K562 (cell line): ENCODE measurements around the gene TBRG1. TPM values are rescaled to one million over a fixed set of nuclear protein-coding genes. Genes with fewer than 3 reads are reported as not detected.

Experiments used
- COPS2 ChIP-seq: fragments of 450-650 bp; conservative IDR thresholded peaks from 2 replicates; pipeline ENCODE4 v1.6.1; 2016; ENCODE audit warnings: mild to moderate bottlenecking, moderate library complexity
- FOXJ2 ChIP-seq: fragments of 200-800 bp; sonication (Bioruptor generic); IDR thresholded peaks from 2 replicates; pipeline ENCODE4 v1.6.1; 2016; ENCODE audit warnings: missing genetic modification characterization, missing compliant biosample characterization
- HDAC8 ChIP-seq: fragments of 450-650 bp; IDR thresholded peaks from 2 replicates; pipeline ENCODE4 v1.6.1; 2016; ENCODE audit warnings: mild to moderate bottlenecking, missing genetic modification characterization, moderate library complexity, missing compliant biosample characterization
- HNRNPK ChIP-seq: fragments of 200-400 bp; formaldehyde crosslinking; IDR thresholded peaks from one replicate; pipeline ENCODE4 v1.6.1; 2018; ENCODE audit warnings: mild to moderate bottlenecking, low read depth, low read length; ENCODE audit not compliant: poor library complexity, severe bottlenecking
- HNRNPLL ChIP-seq: fragments of 200-400 bp; formaldehyde crosslinking; IDR thresholded peaks from 2 replicates; pipeline ENCODE4 v1.6.1; 2017; ENCODE audit warnings: low read length, low read depth, mild to moderate bottlenecking; ENCODE audit not compliant: poor library complexity, severe bottlenecking
- MEIS2 ChIP-seq: fragments of 450-650 bp; IDR thresholded peaks from 2 replicates; pipeline ENCODE4 v1.6.1; 2014; ENCODE audit warnings: mild to moderate bottlenecking; ENCODE audit not compliant: partially characterized antibody
- NCOA1 ChIP-seq: fragments of 450-650 bp; IDR thresholded peaks from 2 replicates; pipeline ENCODE4 v1.6.1; 2016; ENCODE audit warnings: low read depth
- SMARCA4 ChIP-seq: fragments of 450-650 bp; IDR thresholded peaks from 2 replicates; pipeline ENCODE4 v1.6.1; 2016
- TCFL5 ChIP-seq: fragments of 250-450 bp; sonication (Bioruptor Pico); conservative IDR thresholded peaks from 2 replicates; pipeline ENCODE4 v1.6.1; 2021; ENCODE audit warnings: mild to moderate bottlenecking, moderate library complexity, matching md5 sums
- TEAD4 ChIP-seq, 2 experiments: sonication (generic) in 1 of 2; formaldehyde crosslinking in 1 of 2; IDR thresholded peaks; 2 replicates each; pipeline versions ENCODE4 v1.6.1 to v1.8.0; 2012 to 2022; ENCODE audit warnings: borderline replicate concordance in 1 of 2, inconsistent platforms in 1 of 2, low read length in 1 of 2, mild to moderate bottlenecking in 1 of 2, missing genetic modification reagents in 1 of 2
- ZBTB1 ChIP-seq: sonication (generic); formaldehyde crosslinking; IDR thresholded peaks from 2 replicates; pipeline ENCODE4 v1.8.1; 2023; ENCODE audit warnings: missing genetic modification reagents, low read depth, mild to moderate bottlenecking, borderline replicate concordance
- ZEB2 ChIP-seq: fragments of 450-650 bp; IDR thresholded peaks from 2 replicates; pipeline ENCODE4 v1.6.1; 2016
- polyA plus RNA-seq, 8 experiments: library from polyadenylated mRNA; depleted of rRNA in 4 of 8; stranded (reverse) in 5 of 8; unstranded in 3 of 8; fragments of >200 nt; fragmentation: Nextera tagmentation in 2 of 8; fragmentation: Illumina TruSeq in 1 of 8; extraction: Ambion mirVana in 2 of 8; extraction: Trizol in 1 of 8; gene quantifications; 2 replicates each; pipeline versions ENCODE4 v1.2.1 to v1.2.3, GENCODE V29; 2011 to 2014; ENCODE audit warnings: inconsistent platforms in 1 of 8, missing spikeins in 1 of 8
- total RNA-seq, 7 experiments: library from RNA; depleted of rRNA in 6 of 7; stranded (reverse); fragments of >200 nt in 6 of 7; fragmentation: Illumina TruSeq in 2 of 7; extraction: Trizol in 2 of 7; gene quantifications; 2 replicates each; pipeline versions ENCODE4 v1.2.1 to v1.2.3, GENCODE V29; 2011 to 2021; ENCODE audit warnings: low replicate concordance in 1 of 7
- TF ChIP-seq, protein P1 (sequence below), 2 experiments: fragments of 450-650 bp; formaldehyde crosslinking in 1 of 2; IDR thresholded peaks; 2 replicates each; pipeline versions ENCODE4 v1.4.0 to v1.6.1; 2014 to 2020; ENCODE audit warnings: mild to moderate bottlenecking in 2 of 2, borderline replicate concordance in 1 of 2, low read depth in 1 of 2
- TF ChIP-seq, protein P2 (sequence below): IDR thresholded peaks from 2 replicates; pipeline ENCODE4 v1.6.1; 2014; ENCODE audit warnings: antibody characterized with exemption
- TF ChIP-seq, protein P3 (sequence below), 2 experiments: IDR thresholded peaks; 2 replicates each; pipeline ENCODE4 v1.6.1; 2012; ENCODE audit warnings: improper control_type of control experiment in 2 of 2, low read depth in 2 of 2, low read length in 2 of 2, borderline replicate concordance in 1 of 2

TBRG1 gene
- total and polyA plus RNA-seq, 9 of the 15 experiments (the other 6 are each of a cell fraction or from before 2014, with no cell fraction given), result 8.7 to 30.0 (median 20.2) TPM

DNA sequence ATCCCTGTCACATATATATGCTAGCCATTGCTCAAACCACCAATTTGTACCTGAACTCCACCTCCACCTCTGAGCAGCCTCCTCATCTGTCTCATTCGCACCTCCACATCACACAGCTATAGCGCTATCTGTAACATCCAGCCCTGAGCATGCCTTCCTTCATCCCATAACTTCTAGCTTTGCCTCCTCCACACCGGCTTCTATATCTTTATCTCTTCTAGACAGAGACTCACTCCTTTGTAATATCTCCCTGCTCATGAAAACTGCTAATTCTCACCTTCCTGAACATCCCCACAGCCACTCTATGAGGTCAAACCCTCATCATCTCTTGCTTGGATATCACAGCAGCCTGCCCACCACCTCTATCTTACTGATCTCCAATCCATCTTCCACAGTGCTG, 44.9 kb downstream of the TBRG1 start (continued):
- TF ChIP-seq, protein P1, sequence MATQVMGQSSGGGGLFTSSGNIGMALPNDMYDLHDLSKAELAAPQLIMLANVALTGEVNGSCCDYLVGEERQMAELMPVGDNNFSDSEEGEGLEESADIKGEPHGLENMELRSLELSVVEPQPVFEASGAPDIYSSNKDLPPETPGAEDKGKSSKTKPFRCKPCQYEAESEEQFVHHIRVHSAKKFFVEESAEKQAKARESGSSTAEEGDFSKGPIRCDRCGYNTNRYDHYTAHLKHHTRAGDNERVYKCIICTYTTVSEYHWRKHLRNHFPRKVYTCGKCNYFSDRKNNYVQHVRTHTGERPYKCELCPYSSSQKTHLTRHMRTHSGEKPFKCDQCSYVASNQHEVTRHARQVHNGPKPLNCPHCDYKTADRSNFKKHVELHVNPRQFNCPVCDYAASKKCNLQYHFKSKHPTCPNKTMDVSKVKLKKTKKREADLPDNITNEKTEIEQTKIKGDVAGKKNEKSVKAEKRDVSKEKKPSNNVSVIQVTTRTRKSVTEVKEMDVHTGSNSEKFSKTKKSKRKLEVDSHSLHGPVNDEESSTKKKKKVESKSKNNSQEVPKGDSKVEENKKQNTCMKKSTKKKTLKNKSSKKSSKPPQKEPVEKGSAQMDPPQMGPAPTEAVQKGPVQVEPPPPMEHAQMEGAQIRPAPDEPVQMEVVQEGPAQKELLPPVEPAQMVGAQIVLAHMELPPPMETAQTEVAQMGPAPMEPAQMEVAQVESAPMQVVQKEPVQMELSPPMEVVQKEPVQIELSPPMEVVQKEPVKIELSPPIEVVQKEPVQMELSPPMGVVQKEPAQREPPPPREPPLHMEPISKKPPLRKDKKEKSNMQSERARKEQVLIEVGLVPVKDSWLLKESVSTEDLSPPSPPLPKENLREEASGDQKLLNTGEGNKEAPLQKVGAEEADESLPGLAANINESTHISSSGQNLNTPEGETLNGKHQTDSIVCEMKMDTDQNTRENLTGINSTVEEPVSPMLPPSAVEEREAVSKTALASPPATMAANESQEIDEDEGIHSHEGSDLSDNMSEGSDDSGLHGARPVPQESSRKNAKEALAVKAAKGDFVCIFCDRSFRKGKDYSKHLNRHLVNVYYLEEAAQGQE (IDR thresholded peaks at IDR 0.05; ENCODE audit: borderline replicate concordance), result no peak
- TF ChIP-seq, protein P1 (CRISPR knock-in tag; IDR thresholded peaks at IDR 0.05; ENCODE audit: low read depth), result no peak
- TF ChIP-seq TEAD4 (IDR thresholded peaks at IDR 0.05; ENCODE audit: low read length) (peak; percentile 96), TEAD4 (CRISPR knock-in tag; IDR thresholded peaks at IDR 0.05; ENCODE audit: borderline replicate concordance) (no peak), COPS2 (no peak), NCOA1 (peak; percentile 55; the same call in 1 of the 2 replicates), HNRNPLL (no peak), ZBTB1 (CRISPR knock-in tag) (no peak), HNRNPK (no peak), ZEB2 (peak; percentile 97), TCFL5 (no peak), HDAC8 (tag) (no peak), FOXJ2 (tag) (no peak), MEIS2 (no peak), SMARCA4 (peak; percentile 95)
- TF ChIP-seq, protein P2, sequence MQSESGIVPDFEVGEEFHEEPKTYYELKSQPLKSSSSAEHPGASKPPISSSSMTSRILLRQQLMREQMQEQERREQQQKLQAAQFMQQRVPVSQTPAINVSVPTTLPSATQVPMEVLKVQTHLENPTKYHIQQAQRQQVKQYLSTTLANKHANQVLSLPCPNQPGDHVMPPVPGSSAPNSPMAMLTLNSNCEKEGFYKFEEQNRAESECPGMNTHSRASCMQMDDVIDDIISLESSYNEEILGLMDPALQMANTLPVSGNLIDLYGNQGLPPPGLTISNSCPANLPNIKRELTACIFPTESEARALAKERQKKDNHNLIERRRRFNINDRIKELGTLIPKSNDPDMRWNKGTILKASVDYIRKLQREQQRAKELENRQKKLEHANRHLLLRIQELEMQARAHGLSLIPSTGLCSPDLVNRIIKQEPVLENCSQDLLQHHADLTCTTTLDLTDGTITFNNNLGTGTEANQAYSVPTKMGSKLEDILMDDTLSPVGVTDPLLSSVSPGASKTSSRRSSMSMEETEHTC, result no peak
- TF ChIP-seq, protein P3, sequence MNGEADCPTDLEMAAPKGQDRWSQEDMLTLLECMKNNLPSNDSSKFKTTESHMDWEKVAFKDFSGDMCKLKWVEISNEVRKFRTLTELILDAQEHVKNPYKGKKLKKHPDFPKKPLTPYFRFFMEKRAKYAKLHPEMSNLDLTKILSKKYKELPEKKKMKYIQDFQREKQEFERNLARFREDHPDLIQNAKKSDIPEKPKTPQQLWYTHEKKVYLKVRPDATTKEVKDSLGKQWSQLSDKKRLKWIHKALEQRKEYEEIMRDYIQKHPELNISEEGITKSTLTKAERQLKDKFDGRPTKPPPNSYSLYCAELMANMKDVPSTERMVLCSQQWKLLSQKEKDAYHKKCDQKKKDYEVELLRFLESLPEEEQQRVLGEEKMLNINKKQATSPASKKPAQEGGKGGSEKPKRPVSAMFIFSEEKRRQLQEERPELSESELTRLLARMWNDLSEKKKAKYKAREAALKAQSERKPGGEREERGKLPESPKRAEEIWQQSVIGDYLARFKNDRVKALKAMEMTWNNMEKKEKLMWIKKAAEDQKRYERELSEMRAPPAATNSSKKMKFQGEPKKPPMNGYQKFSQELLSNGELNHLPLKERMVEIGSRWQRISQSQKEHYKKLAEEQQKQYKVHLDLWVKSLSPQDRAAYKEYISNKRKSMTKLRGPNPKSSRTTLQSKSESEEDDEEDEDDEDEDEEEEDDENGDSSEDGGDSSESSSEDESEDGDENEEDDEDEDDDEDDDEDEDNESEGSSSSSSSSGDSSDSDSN (IDR thresholded peaks at IDR 0.05; ENCODE audit: borderline replicate concordance in 1 of 2, low read depth in 2 of 2, low read length in 2 of 2), result 0 out of 4 replicates have a peak, but pooled peaks of 1 of the 2 experiments have one; percentile 24
